K562 (cell line): ENCODE measurements around the gene SCUBE1. TPM values are rescaled to one million over a fixed set of nuclear protein-coding genes. Genes with fewer than 3 reads are reported as not detected.

Experiments
- ATAC-seq: fragments of 200-7000 bp; cut with Tn5 transposase; 3 replicates; pipeline ENCODE4 v1.9.1; 2020; ENCODE audit warnings: moderate library complexity
- BruUV-seq: library from RNA; stranded (reverse); fragments of 400-500 nt; replicated peaks from 2 replicates; lab custom pipeline; 2021; lab: Mats Ljungman, UMichigan
- CTCF ChIA-PET: fragments of 300-600 bp; formaldehyde crosslinking; extraction: SDS; loops from one replicate; lab custom pipeline; 2021; ENCODE audit warnings: low intra/inter-chr PET ratio; lab: Yijun Ruan, JAX
- POLR2A ChIA-PET: fragments of 300-600, 350-650 bp; sonication (Branson Sonifier 250); formaldehyde crosslinking; extraction: SDS; loops from one replicate; lab custom pipeline; 2021; ENCODE audit warnings: antibody characterized with exemption, inconsistent platforms; lab: Yijun Ruan, JAX
- DNase-seq, 4 experiments: peaks; one replicate each; pipeline versions ENCODE4 v3.0.0 to v3.0.0-alpha.2; 2011 to 2018; ENCODE audit warnings: low spot score in 3 of 4, mixed read lengths in 3 of 4; ENCODE audit errors: extremely low read depth in 1 of 4
- FAIRE-seq: peaks from 2 replicates; lab custom pipeline; 2011; peaks lifted over from hg19 to GRCh38; lab: Jason Lieb, UNC
- H2AFZ ChIP-seq: 2 replicates; pipeline ENCODE4 v1.6.0; 2011; ENCODE audit warnings: low read depth, low read length, control low read depth, inconsistent platforms
- H3K27ac ChIP-seq: fragments of 200-600 bp; 3 replicates; pipeline ENCODE4 v1.8.0; 2011; ENCODE audit warnings: low read depth, mild to moderate bottlenecking, control low read depth, inconsistent platforms, low read length, moderate library complexity, mixed read lengths; ENCODE audit errors: extremely low read depth
- H3K27me3 ChIP-seq, 2 experiments: fragments of 300-600 bp in 1 of 2; 2 replicates in 1 of 2; 3 replicates in 1 of 2; pipeline versions ENCODE4 v1.6.0 to v1.8.0; 2011; ENCODE audit warnings: inconsistent platforms in 2 of 2, low read length in 2 of 2, mild to moderate bottlenecking in 1 of 2, mixed read lengths in 1 of 2, moderate library complexity in 1 of 2; ENCODE audit not compliant: control insufficient read depth in 2 of 2, insufficient read depth in 2 of 2
- H3K36me3 ChIP-seq: fragments of 300-600 bp; 3 replicates; pipeline ENCODE4 v1.8.0; 2011; ENCODE audit warnings: mild to moderate bottlenecking, low read length, inconsistent platforms; ENCODE audit not compliant: control insufficient read depth, insufficient read depth
- H3K4me1 ChIP-seq, 2 experiments: fragments of 200-600 bp in 1 of 2; replicated peaks in 1 of 2; 2 replicates in 1 of 2; 3 replicates in 1 of 2; pipeline versions ENCODE4 v1.5.1 to v1.8.0; 2011; ENCODE audit warnings: inconsistent platforms in 2 of 2, low read length in 2 of 2, mild to moderate bottlenecking in 1 of 2, mixed read lengths in 1 of 2, moderate library complexity in 1 of 2; ENCODE audit not compliant: control insufficient read depth in 2 of 2, insufficient read depth in 2 of 2
- H3K4me2 ChIP-seq: 2 replicates; pipeline ENCODE4 v1.6.1; 2011; ENCODE audit warnings: low read length, control low read depth, inconsistent platforms, mixed read lengths; ENCODE audit not compliant: insufficient read depth
- H3K4me3 ChIP-seq: fragments of 200-600 bp; sonication (generic), shearing (Covaris generic); 2 replicates; pipeline ENCODE4 v1.5.1; 2016; ENCODE audit warnings: control low read depth, inconsistent platforms
- H3K79me2 ChIP-seq: fragments of 200-600 bp; 3 replicates; pipeline ENCODE4 v1.8.0; 2011; ENCODE audit warnings: low read length, inconsistent platforms; ENCODE audit not compliant: control insufficient read depth, insufficient read depth
- H3K9ac ChIP-seq, 2 experiments: 2 replicates each; pipeline versions ENCODE4 v1.6.0 to v1.6.1; 2011; ENCODE audit warnings: low read depth in 2 of 2, low read length in 2 of 2, control low read depth in 1 of 2, inconsistent platforms in 1 of 2, mild to moderate bottlenecking in 1 of 2, mixed read lengths in 1 of 2; ENCODE audit not compliant: insufficient read depth in 1 of 2
- H3K9me1 ChIP-seq: one replicate; pipeline ENCODE4 v1.6.0; 2011; ENCODE audit warnings: inconsistent platforms, mild to moderate bottlenecking, low read length, moderate library complexity; ENCODE audit not compliant: control insufficient read depth, insufficient read depth
- H3K9me3 ChIP-seq: replicated peaks from 2 replicates; pipeline ENCODE4 v1.5.1; 2011; ENCODE audit warnings: low read depth, low read length, inconsistent platforms; ENCODE audit not compliant: control insufficient read depth, insufficient read depth
- H4K20me1 ChIP-seq: replicated peaks from 2 replicates; pipeline ENCODE4 v1.6.1; 2011; ENCODE audit warnings: low read length, inconsistent platforms, mixed read lengths; ENCODE audit not compliant: control insufficient read depth, insufficient read depth
- ARNT ChIP-seq, 2 experiments: fragments of 450-650 bp; IDR thresholded peaks; 2 replicates each; pipeline ENCODE4 v1.6.1; 2016; ENCODE audit warnings: mild to moderate bottlenecking in 1 of 2
- DMBX1 ChIP-seq: fragments of 250-450 bp; sonication (Bioruptor Pico); IDR thresholded peaks from 2 replicates; pipeline ENCODE4 v1.8.0; 2022; ENCODE audit warnings: inconsistent platforms, mild to moderate bottlenecking, moderate library complexity, borderline replicate concordance
- FOXP1 ChIP-seq: sonication (generic); formaldehyde crosslinking; IDR thresholded peaks from 2 replicates; pipeline ENCODE4 v1.8.0; 2022; ENCODE audit warnings: mild to moderate bottlenecking, missing genetic modification reagents
- GATAD2A ChIP-seq: fragments of 450-650 bp; IDR thresholded peaks from 2 replicates; pipeline ENCODE4 v1.6.1; 2017
- MBD1 ChIP-seq: fragments of 250-450 bp; sonication (Bioruptor Pico); IDR thresholded peaks from 2 replicates; pipeline ENCODE4 v1.8.0; 2022; ENCODE audit warnings: inconsistent platforms
- PCBP1 ChIP-seq: fragments of 200-400 bp; formaldehyde crosslinking; IDR thresholded peaks from 2 replicates; pipeline ENCODE4 v1.6.1; 2018; ENCODE audit warnings: mild to moderate bottlenecking, low read depth, low read length; ENCODE audit not compliant: poor library complexity, severe bottlenecking
- RAD51 ChIP-seq: fragments of 450-650 bp; IDR thresholded peaks from 2 replicates; pipeline ENCODE4 v1.7.1; 2016; ENCODE audit warnings: low read depth, mild to moderate bottlenecking, borderline replicate concordance
- SMC3 ChIP-seq: conservative IDR thresholded peaks from 2 replicates; pipeline ENCODE4 v1.6.1; 2011; ENCODE audit warnings: low read depth, low read length, improper control_type of control experiment; ENCODE audit not compliant: insufficient read depth
- SPI1 ChIP-seq: IDR thresholded peaks from 2 replicates; pipeline ENCODE4 v1.6.1; 2011; ENCODE audit warnings: low read depth, low read length, control low read depth, borderline replicate concordance
- SRSF9 ChIP-seq: fragments of 200-400 bp; formaldehyde crosslinking; IDR thresholded peaks from 2 replicates; pipeline ENCODE4 v1.6.1; 2017; ENCODE audit warnings: low read depth, low read length, borderline replicate concordance
- TAF1 ChIP-seq: IDR thresholded peaks from 2 replicates; pipeline ENCODE4 v1.6.1; 2011; ENCODE audit warnings: mild to moderate bottlenecking, low read length, moderate library complexity; ENCODE audit not compliant: insufficient read depth, control insufficient read depth, severe bottlenecking; ENCODE audit errors: extremely low read depth
- TFE3 ChIP-seq: fragments of 450-650 bp; formaldehyde crosslinking; IDR thresholded peaks from 2 replicates; pipeline ENCODE4 v1.4.0; 2020; ENCODE audit warnings: mild to moderate bottlenecking, mixed read lengths
- U2AF1 ChIP-seq: fragments of 200-400 bp; formaldehyde crosslinking; optimal IDR thresholded peaks from 2 replicates; pipeline ENCODE3; 2017; ENCODE audit warnings: mild to moderate bottlenecking, low read depth, low read length, moderate library complexity
- ZNF3 ChIP-seq: fragments of 250-450 bp; sonication (Bioruptor Pico); IDR thresholded peaks from 2 replicates; pipeline ENCODE4 v1.5.0; 2021; ENCODE audit warnings: mild to moderate bottlenecking, moderate library complexity
- ZNF41 ChIP-seq: fragments of 250-450 bp; sonication (Bioruptor Pico); conservative IDR thresholded peaks from 2 replicates; pipeline ENCODE4 v1.4.0; 2020; ENCODE audit warnings: mild to moderate bottlenecking
- ZNF431 ChIP-seq: sonication (generic); formaldehyde crosslinking; IDR thresholded peaks from 2 replicates; pipeline ENCODE4 v1.8.0; 2022; ENCODE audit warnings: mild to moderate bottlenecking, missing genetic modification reagents
- ZNF449 ChIP-seq: fragments of 250-450 bp; sonication (Bioruptor Pico); IDR thresholded peaks from 2 replicates; pipeline ENCODE4 v1.8.0; 2022; ENCODE audit warnings: moderate library complexity, mild to moderate bottlenecking, inconsistent platforms
- in situ Hi-C: fragments of 300-500 bp; cut with MboI; formaldehyde crosslinking; loops from 4 replicates; pipeline ENCODE4 v1.15.0; 2018; ENCODE audit warnings: inconsistent platforms, mixed read lengths
- intact Hi-C: fragments of 100-400 bp; cut with micrococcal nuclease; formaldehyde crosslinking; loops from 2 replicates; pipeline ENCODE4 v1.14.2; 2022
- polyA plus RNA-seq, 8 experiments: library from polyadenylated mRNA; depleted of rRNA in 4 of 8; stranded (reverse) in 5 of 8; unstranded in 3 of 8; fragments of >200 nt; fragmentation: Nextera tagmentation in 2 of 8; fragmentation: Illumina TruSeq in 1 of 8; extraction: Ambion mirVana in 2 of 8; extraction: Trizol in 1 of 8; gene quantifications; 2 replicates each; pipeline versions ENCODE4 v1.2.1 to v1.2.3, GENCODE V29; 2011 to 2014; ENCODE audit warnings: inconsistent platforms in 1 of 8, missing spikeins in 1 of 8
- total RNA-seq, 7 experiments: library from RNA; depleted of rRNA in 6 of 7; stranded (reverse); fragments of >200 nt in 6 of 7; fragmentation: Illumina TruSeq in 2 of 7; extraction: Trizol in 2 of 7; gene quantifications; 2 replicates each; pipeline versions ENCODE4 v1.2.1 to v1.2.3, GENCODE V29; 2011 to 2021; ENCODE audit warnings: low replicate concordance in 1 of 7

The SCUBE1 gene
- total and polyA plus RNA-seq, 9 of the 15 experiments (the other 6 are each of a cell fraction or from before 2014, with no cell fraction given): 0.03 to 0.47 (median 0.29) TPM; not detected in 6

- no peaks in the 10 kb centered on the region for H3K36me3 ChIP-seq
- in situ Hi-C loops (no loop called here), intact Hi-C loops (no loop called here)
- H3K9me3 ChIP-seq: no peaks in the 10 kb centered on the region
- ATAC-seq (no peak), FAIRE-seq (no peak), DNase-seq (no peak)
- no peak overlapping the region for H3K4me2 ChIP-seq
- H3K79me2 ChIP-seq: peaks cover under 1% of the 10 kb centered on the region; the same call in 2 of the 3 replicates
- CTCF ChIA-PET: interaction anchor here (0.6 to 0.7 kb wide), 2 partner anchors 155 to 186 kb away, joined by 4 to 5 read pairs; no protein-coding TSS in a partner anchor
- no peak overlapping the region for H2AFZ ChIP-seq
- H3K27ac ChIP-seq: no peak overlapping the region
- H3K27me3 ChIP-seq: no peaks in the 10 kb centered on the region
- H3K9me1 ChIP-seq: no peaks in the 10 kb centered on the region
- no peaks in the 10 kb centered on the region for H4K20me1 ChIP-seq
- POLR2A ChIA-PET: interaction anchor here (0.6 kb wide), 1 partner anchor 8 kb away, joined by 3 read pairs; no protein-coding TSS in a partner anchor
- no peak overlapping the region for H3K9ac ChIP-seq
- H3K4me3 ChIP-seq: no peak overlapping the region
- BruUV-seq: no TSS peak
- peaks cover 0 to 2% of the 10 kb centered on the region in 2 experiments; a peak in 3 of 5 replicates for H3K4me1 ChIP-seq
- no peak for TF ChIP-seq RAD51
- no peak for TF ChIP-seq SMC3
- no peak for TF ChIP-seq TFE3 (CRISPR knock-in tag)
- no peak for TF ChIP-seq SPI1
- TF ChIP-seq ZNF431: no peak
- TF ChIP-seq ZNF449 (CRISPR knock-in tag): no peak
- no peak for TF ChIP-seq PCBP1
- TF ChIP-seq DMBX1 (CRISPR knock-in tag): no peak
- no peak for TF ChIP-seq ARNT (IDR thresholded peaks at IDR 0.05)
- TF ChIP-seq U2AF1: no peak
- TF ChIP-seq ZNF41 (CRISPR knock-in tag): no peak
- no peak for TF ChIP-seq MBD1 (CRISPR knock-in tag)
- TF ChIP-seq TAF1: no peak
- no peak for TF ChIP-seq GATAD2A
- TF ChIP-seq FOXP1 (CRISPR knock-in tag): no peak
- TF ChIP-seq ZNF3 (CRISPR knock-in tag): no peak
- TF ChIP-seq SRSF9: no peak
These were observed 151.3 kb downstream of the SCUBE1 start for GRCh38 chr22:43191831-43192230.
